Neural cell (in vitro differentiated cells): Measurements from ENCODE around the gene FLOT1. TPM values are rescaled to one million over a fixed set of nuclear protein-coding genes. Genes with fewer than 3 reads are reported as not detected.

Experiments used
- H2AFZ ChIP-seq: fragments of 200-600, 300-800 bp; sonication (generic), shearing (Covaris generic); 2 replicates; pipeline ENCODE4 v1.6.0; 2014; ENCODE audit warnings: low read depth, mild to moderate bottlenecking, antibody characterized with exemption, low read length, moderate library complexity
- H3F3A ChIP-seq: fragments of 200-600 bp; shearing (Covaris generic); 2 replicates; pipeline ENCODE4 v1.6.1; 2016; ENCODE audit warnings: mild to moderate bottlenecking, moderate library complexity, mixed read lengths, antibody characterized with exemption, low read length; ENCODE audit not compliant: insufficient read depth, poor library complexity, severe bottlenecking
- H3K27ac ChIP-seq: fragments of 200-600, 300-800 bp; sonication (generic), shearing (Covaris generic); 2 replicates; pipeline ENCODE4 v1.5.1; 2014; ENCODE audit warnings: mild to moderate bottlenecking, low read length, moderate library complexity
- H3K27me3 ChIP-seq: fragments of 300-800, 200-600 bp; sonication (generic), shearing (Covaris generic); 2 replicates; pipeline ENCODE4 v1.6.0; 2014; ENCODE audit warnings: mild to moderate bottlenecking, low read depth, low read length, moderate library complexity; ENCODE audit not compliant: insufficient read depth
- H3K36me3 ChIP-seq: fragments of 300-800, 200-600 bp; sonication (generic), shearing (Covaris generic); 2 replicates; pipeline ENCODE4 v1.5.1; 2014; ENCODE audit warnings: mild to moderate bottlenecking, antibody characterized with exemption, low read length, moderate library complexity; ENCODE audit not compliant: insufficient read depth
- H3K4me2 ChIP-seq: fragments of 300-800, 200-600 bp; sonication (generic), shearing (Covaris generic); 2 replicates; pipeline ENCODE4 v1.6.0; 2014; ENCODE audit warnings: mild to moderate bottlenecking, low read length
- H3K4me3 ChIP-seq: fragments of 300-800, 200-600 bp; sonication (generic), shearing (Covaris generic); 2 replicates; pipeline ENCODE4 v1.5.1; 2014; ENCODE audit warnings: mild to moderate bottlenecking, low read length, moderate library complexity
- H3K79me2 ChIP-seq: fragments of 200-600 bp; shearing (Covaris generic); replicated peaks from 2 replicates; pipeline ENCODE4 v1.6.0; 2014; ENCODE audit warnings: mild to moderate bottlenecking, low read length, moderate library complexity; ENCODE audit not compliant: insufficient read depth
- H3K9ac ChIP-seq: fragments of 300-800, 200-600 bp; sonication (generic), shearing (Covaris generic); 2 replicates; pipeline ENCODE4 v1.6.1; 2016; ENCODE audit warnings: mild to moderate bottlenecking, low read length, mixed read lengths
- H3K9me2 ChIP-seq: fragments of 200-600 bp; shearing (Covaris generic); 2 replicates; pipeline ENCODE4 v1.6.1; 2016; ENCODE audit warnings: mild to moderate bottlenecking, low read length, mixed read lengths; ENCODE audit not compliant: insufficient read depth
- H3K9me3 ChIP-seq: fragments of 200-600, 300-800 bp; sonication (generic), shearing (Covaris generic); 2 replicates; pipeline ENCODE4 v1.6.1; 2016; ENCODE audit warnings: mild to moderate bottlenecking, mixed run types, low read length, moderate library complexity, mixed read lengths
- H4K20me1 ChIP-seq: fragments of 200-600 bp; shearing (Covaris generic); 2 replicates; pipeline ENCODE4 v1.6.1; 2016; ENCODE audit warnings: mild to moderate bottlenecking, mixed run types; ENCODE audit not compliant: insufficient read depth
- CTCF ChIP-seq: fragments of 450-650 bp; IDR thresholded peaks from 2 replicates; pipeline ENCODE4 v1.5.1; 2014; ENCODE audit warnings: antibody characterized with exemption, mild to moderate bottlenecking, moderate library complexity; ENCODE audit not compliant: poor library complexity, severe bottlenecking
- EP300 ChIP-seq: fragments of 450-650 bp; conservative IDR thresholded peaks from 2 replicates; pipeline ENCODE4 v1.6.1; 2014; ENCODE audit warnings: antibody characterized with exemption, mild to moderate bottlenecking, moderate library complexity; ENCODE audit not compliant: poor library complexity, severe bottlenecking
- EZH2 ChIP-seq: fragments of 200-600, 300-800 bp; shearing (Covaris generic), sonication (generic); IDR thresholded peaks from 2 replicates; pipeline ENCODE4 v1.6.1; 2014; ENCODE audit warnings: antibody characterized with exemption, low read length, borderline replicate concordance, mild to moderate bottlenecking; ENCODE audit not compliant: insufficient read depth, poor library complexity, severe bottlenecking
- MXI1 ChIP-seq: fragments of 450-650 bp; conservative IDR thresholded peaks from 2 replicates; pipeline ENCODE4 v1.6.1; 2014; ENCODE audit warnings: antibody characterized with exemption, mild to moderate bottlenecking; ENCODE audit not compliant: poor library complexity, severe bottlenecking
- POLR2AphosphoS5 ChIP-seq: IDR thresholded peaks from 2 replicates; pipeline ENCODE4 v1.6.1; 2012
- RAD21 ChIP-seq: fragments of 450-650 bp; conservative IDR thresholded peaks from 2 replicates; pipeline ENCODE4 v1.6.1; 2014; ENCODE audit warnings: antibody characterized with exemption, mild to moderate bottlenecking, moderate library complexity
- REST ChIP-seq: IDR thresholded peaks from 2 replicates; pipeline ENCODE4 v1.6.1; 2012; ENCODE audit warnings: borderline replicate concordance
- SMC3 ChIP-seq: fragments of 450-650 bp; conservative IDR thresholded peaks from 2 replicates; pipeline ENCODE4 v1.6.1; 2014; ENCODE audit warnings: antibody characterized with exemption, mild to moderate bottlenecking, moderate library complexity; ENCODE audit not compliant: poor library complexity
- TAF1 ChIP-seq: IDR thresholded peaks from 2 replicates; pipeline ENCODE4 v1.6.1; 2012; ENCODE audit warnings: low read depth
- polyA plus RNA-seq: library from polyadenylated mRNA; depleted of rRNA; stranded (reverse); fragments of >200 nt; gene quantifications from 2 replicates; pipeline ENCODE4 v1.2.3, GENCODE V29; 2014

Gene FLOT1
- polyA plus RNA-seq, 1 donor from 2014 or later, result 72.7 TPM

- H3K4me3 ChIP-seq, result no peak overlapping the region
- no peaks in the 10 kb centered on the region for H3K79me2 ChIP-seq
- H3K27me3 ChIP-seq, result no peaks in the 10 kb centered on the region
- TF ChIP-seq EP300 (no peak), POLR2AphosphoS5 (no peak), CTCF (peak; percentile 21), EZH2 (no peak)
- no peaks in the 10 kb centered on the region for H4K20me1 ChIP-seq
- H3K27ac ChIP-seq, result no peak overlapping the region
- no peak overlapping the region for H2AFZ ChIP-seq
- H3K9me2 ChIP-seq, result no peaks in the 10 kb centered on the region
- no peak overlapping the region for H3K4me2 ChIP-seq
- H3K36me3 ChIP-seq, result no peaks in the 10 kb centered on the region
- no peaks in the 10 kb centered on the region for H3K9me3 ChIP-seq
- no peaks in the 10 kb centered on the region for H3F3A ChIP-seq
- no peak overlapping the region for H3K9ac ChIP-seq
Observed at GRCh38 chr6:30763618-30764489, 21.4 kb upstream of the FLOT1 start.

- Histone ChIP-seq H3K4me3 (no peak overlapping the region), H3K79me2 (no peaks in the 10 kb centered on the region), H3K4me2 (no peak overlapping the region), H2AFZ (no peak overlapping the region), H3F3A (no peaks in the 10 kb centered on the region), H3K27ac (no peak overlapping the region), H3K9me3 (no peaks in the 10 kb centered on the region), H3K36me3 (no peaks in the 10 kb centered on the region), H4K20me1 (no peaks in the 10 kb centered on the region), H3K27me3 (no peaks in the 10 kb centered on the region), H3K9ac (no peak overlapping the region), H3K9me2 (no peaks in the 10 kb centered on the region)
- TF ChIP-seq MXI1 (no peak), CTCF (no peak), TAF1 (no peak), REST (no peak), POLR2AphosphoS5 (no peak), SMC3 (no peak), EZH2 (no peak), EP300 (no peak), RAD21 (no peak)
Observed at GRCh38 chr6:30763155-30763617, 20.7 kb upstream of the FLOT1 start.
